ENCODE measurements around the gene P2RY10.

- TF ChIP-seq CTCF (conservative IDR thresholded peaks at IDR 0.05) (no peak), EZH2 (IDR thresholded peaks at IDR 0.05; ENCODE audit: low read depth) (no peak)
Observed at GRCh38 chrX:78946178-78946931, 1.2 kb downstream of the P2RY10 start.

All from PC-9 (cell line).